ENCODE measurements around the gene ENG. TPM values are rescaled to one million over a fixed set of nuclear protein-coding genes. Genes with fewer than 3 reads are reported as not detected.

Gene ENG
- total and polyA plus RNA-seq, 2 of the 4 experiments (the other 2 are of a cell fraction) = 3.6 to 83.3 TPM

DNA sequence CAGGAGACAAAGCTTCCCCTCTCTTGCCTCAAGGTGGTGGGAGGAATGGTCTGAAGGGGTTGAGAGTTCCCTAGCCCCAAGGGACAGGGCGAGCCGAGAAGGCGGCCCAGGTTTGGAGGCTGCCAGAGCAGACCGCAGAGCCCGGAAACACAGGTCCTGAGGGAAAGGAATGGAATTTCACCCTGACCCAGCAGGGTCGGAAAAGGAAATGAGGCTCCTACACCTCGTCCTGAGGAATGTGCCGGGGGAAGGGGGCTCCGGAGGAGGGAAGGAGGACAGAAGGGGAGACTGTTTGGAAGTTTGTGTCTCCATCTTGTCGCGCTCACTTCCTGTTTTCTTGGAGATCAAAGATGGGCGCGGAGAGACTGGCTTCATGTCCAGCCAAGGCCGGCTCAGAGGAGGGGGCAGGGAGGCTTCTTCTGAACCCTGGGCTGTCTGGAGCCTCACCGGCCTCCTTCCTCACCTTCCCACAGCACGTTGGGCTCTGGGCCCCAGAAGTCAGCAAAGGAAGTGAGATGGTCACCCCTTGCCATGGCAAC, 9.6 kb downstream of the ENG start:
- peak overlapping the region; percentile 89 for H3K4ac ChIP-seq (ENCODE audit: low read depth, low read length)
- H4K20me1 ChIP-seq (ENCODE audit: insufficient read depth, low read length) = no peaks in the 10 kb centered on the region
- H3K27ac ChIP-seq (ENCODE audit: insufficient read depth, low read length) = peak overlapping the region; percentile 63
- H2AK5ac ChIP-seq (ENCODE audit: low read depth, low read length) = peak overlapping the region; percentile 65
- H3K4me2 ChIP-seq (ENCODE audit: low read depth, low read length) = peak overlapping the region; percentile 14; the same call in 1 of the 2 replicates
- H2BK15ac ChIP-seq (ENCODE audit: low read depth, low read length) = peak overlapping the region; percentile 43; the same call in 1 of the 3 replicates
- peak overlapping the region; percentile 73 for H2AFZ ChIP-seq (replicated peaks; ENCODE audit: low read length, poor library complexity)
- H4K5ac ChIP-seq (ENCODE audit: low read depth, low read length) = peak overlapping the region; percentile 91
- H3K9ac ChIP-seq (ENCODE audit: low read depth, low read length) = no peak overlapping the region
- 100% methylated on average over 1 of the region's 16 CpGs; no CpG with 5 or more reads in 1 of the 2 experiments for WGBS, 2 experiments (ENCODE audit: extremely low coverage in 2 of 2, insufficient read length in 1 of 2)
- H3K27me3 ChIP-seq (ENCODE audit: control insufficient read depth, insufficient read depth, low read length) = no peaks in the 10 kb centered on the region
- peaks cover 28% of the 10 kb centered on the region for H3K36me3 ChIP-seq (ENCODE audit: control insufficient read depth, insufficient read depth, low read length)
- peak overlapping the region; percentile 48; the same call in 1 of the 2 replicates for H3K23ac ChIP-seq (ENCODE audit: low read depth, low read length)
- intact Hi-C loops (cut with micrococcal nuclease) = no loop called here
- peak overlapping the region; percentile 74 for H4K91ac ChIP-seq (ENCODE audit: insufficient read depth, low read depth, low read length)
- H2BK20ac ChIP-seq (ENCODE audit: low read depth, low read length) = peak overlapping the region; percentile 59; the same call in 1 of the 2 replicates
- ATAC-seq (ENCODE audit: low read depth) (no peak), DNase-seq (no peak)
- H3K14ac ChIP-seq (replicated peaks; ENCODE audit: low read depth, low read length) = peak overlapping the region; percentile 79
- peak overlapping the region; percentile 33 for H3K18ac ChIP-seq (ENCODE audit: low read depth, low read length)
- H3K79me1 ChIP-seq (ENCODE audit: low read depth in 1 of 2, low read length in 2 of 2) = peaks cover 34 to 75% of the 10 kb centered on the region in 2 experiments
- no TSS peak for BruUV-seq (replicated peaks)
- CTCF ChIA-PET = no interaction called here
- peaks cover 9% of the 10 kb centered on the region for H3K9me3 ChIP-seq (ENCODE audit: control insufficient read depth, insufficient read depth, low read length)
- H3K9me1 ChIP-seq (ENCODE audit: insufficient read depth, low read length) = peaks cover 13% of the 10 kb centered on the region
- peak overlapping the region; percentile 75 to 87 for H4K8ac ChIP-seq (ENCODE audit: low read depth in 2 of 2, low read length in 2 of 2)
- H2BK120ac ChIP-seq (ENCODE audit: low read depth, low read length) = peak overlapping the region; percentile 80
- H3K4me1 ChIP-seq (ENCODE audit: control insufficient read depth, insufficient read depth, low read length) = peaks cover 16% of the 10 kb centered on the region
- no peak overlapping the region for H3K56ac ChIP-seq (ENCODE audit: extremely low read depth, insufficient read depth, low read length)
- no peak overlapping the region for H3K4me3 ChIP-seq (ENCODE audit: insufficient read depth, low read depth, low read length)
- H2BK5ac ChIP-seq (ENCODE audit: low read depth, low read length, poor library complexity, severe bottlenecking) = peak overlapping the region; percentile 43
- TF ChIP-seq CEBPB (IDR thresholded peaks at IDR 0.05; ENCODE audit: low read depth, low read length) = no peak
- no peak for TF ChIP-seq POLR2A (IDR thresholded peaks at IDR 0.05; ENCODE audit: low read depth, low read length)
- TF ChIP-seq FOS (IDR thresholded peaks at IDR 0.05; ENCODE audit: low read depth, low read length) = no peak
- no peak for TF ChIP-seq BHLHE40 (IDR thresholded peaks at IDR 0.05; ENCODE audit: low read depth, low read length)
- no peak for TF ChIP-seq ELK1 (IDR thresholded peaks at IDR 0.05; ENCODE audit: borderline replicate concordance, low read depth, low read length)
- no peak for TF ChIP-seq RCOR1 (IDR thresholded peaks at IDR 0.05; ENCODE audit: insufficient replicate concordance, low read length)
- TF ChIP-seq SMC3 (IDR thresholded peaks at IDR 0.05; ENCODE audit: low read depth, low read length) = no peak
- TF ChIP-seq, protein P1, sequence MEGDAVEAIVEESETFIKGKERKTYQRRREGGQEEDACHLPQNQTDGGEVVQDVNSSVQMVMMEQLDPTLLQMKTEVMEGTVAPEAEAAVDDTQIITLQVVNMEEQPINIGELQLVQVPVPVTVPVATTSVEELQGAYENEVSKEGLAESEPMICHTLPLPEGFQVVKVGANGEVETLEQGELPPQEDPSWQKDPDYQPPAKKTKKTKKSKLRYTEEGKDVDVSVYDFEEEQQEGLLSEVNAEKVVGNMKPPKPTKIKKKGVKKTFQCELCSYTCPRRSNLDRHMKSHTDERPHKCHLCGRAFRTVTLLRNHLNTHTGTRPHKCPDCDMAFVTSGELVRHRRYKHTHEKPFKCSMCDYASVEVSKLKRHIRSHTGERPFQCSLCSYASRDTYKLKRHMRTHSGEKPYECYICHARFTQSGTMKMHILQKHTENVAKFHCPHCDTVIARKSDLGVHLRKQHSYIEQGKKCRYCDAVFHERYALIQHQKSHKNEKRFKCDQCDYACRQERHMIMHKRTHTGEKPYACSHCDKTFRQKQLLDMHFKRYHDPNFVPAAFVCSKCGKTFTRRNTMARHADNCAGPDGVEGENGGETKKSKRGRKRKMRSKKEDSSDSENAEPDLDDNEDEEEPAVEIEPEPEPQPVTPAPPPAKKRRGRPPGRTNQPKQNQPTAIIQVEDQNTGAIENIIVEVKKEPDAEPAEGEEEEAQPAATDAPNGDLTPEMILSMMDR (conservative IDR thresholded peaks at IDR 0.05; ENCODE audit: low read depth, low read length) = no peak
- no peak for TF ChIP-seq RFX5 (IDR thresholded peaks at IDR 0.05; ENCODE audit: low read depth, low read length)
- TF ChIP-seq, protein P2, sequence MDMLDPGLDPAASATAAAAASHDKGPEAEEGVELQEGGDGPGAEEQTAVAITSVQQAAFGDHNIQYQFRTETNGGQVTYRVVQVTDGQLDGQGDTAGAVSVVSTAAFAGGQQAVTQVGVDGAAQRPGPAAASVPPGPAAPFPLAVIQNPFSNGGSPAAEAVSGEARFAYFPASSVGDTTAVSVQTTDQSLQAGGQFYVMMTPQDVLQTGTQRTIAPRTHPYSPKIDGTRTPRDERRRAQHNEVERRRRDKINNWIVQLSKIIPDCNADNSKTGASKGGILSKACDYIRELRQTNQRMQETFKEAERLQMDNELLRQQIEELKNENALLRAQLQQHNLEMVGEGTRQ (IDR thresholded peaks at IDR 0.05; ENCODE audit: low read depth, low read length) = no peak
- no peak for TF ChIP-seq RAD21 (IDR thresholded peaks at IDR 0.05; ENCODE audit: low read length)
- TF ChIP-seq CHD1 (IDR thresholded peaks at IDR 0.05; ENCODE audit: low read depth, low read length) = no peak
- TF ChIP-seq MAZ (IDR thresholded peaks at IDR 0.05; ENCODE audit: borderline replicate concordance, low read depth, low read length) = no peak
- no peak for TF ChIP-seq MAFK (IDR thresholded peaks at IDR 0.05; ENCODE audit: low read depth, low read length)
- TF ChIP-seq NFE2L2 (IDR thresholded peaks at IDR 0.05; ENCODE audit: low read depth, low read length) = no peak
- POLR2A ChIA-PET (ENCODE audit: unreplicated experiment) = interaction anchor here (0.5 kb wide), 1 partner anchor 44 kb away, joined by 5 read pairs; no protein-coding TSS in a partner anchor
- H2AK9ac ChIP-seq (replicated peaks; ENCODE audit: low read depth, low read length, poor library complexity) = peak overlapping the region; percentile 83
- dilution Hi-C loops (cut with HindIII; ENCODE audit: low sequenced_read_pairs, unreplicated experiment) = no loop called here
- in situ Hi-C loops (cut with MboI; ENCODE audit: low sequenced_read_pairs) = no loop called here
